GM12878 (cell line): ENCODE data around the gene PCK2. TPM values are rescaled to one million over a fixed set of nuclear protein-coding genes. Genes with fewer than 3 reads are reported as not detected.

Experiments
- ATAC-seq: fragments of 200-7000 bp; cut with Tn5 transposase; 3 replicates; pipeline ENCODE4 v1.9.1; 2020; ENCODE audit warnings: mild to moderate bottlenecking, moderate library complexity
- BruUV-seq: library from RNA; stranded (reverse); fragments of 400-500 nt; replicated peaks from 2 replicates; lab custom pipeline; 2021; lab: Mats Ljungman, UMichigan
- CTCF ChIA-PET: fragments of 300-600 bp; sonication (Branson Sonifier 250); formaldehyde crosslinking; extraction: SDS; loops from one replicate; lab custom pipeline; 2021; ENCODE audit warnings: inconsistent platforms; lab: Yijun Ruan, JAX
- POLR2A ChIA-PET: fragments of 350-600 bp; formaldehyde crosslinking; extraction: SDS; loops from one replicate; lab custom pipeline; 2021; ENCODE audit warnings: inconsistent platforms; lab: Charles Lee
- RAD21 ChIA-PET: fragments of 300-600 bp; sonication (Branson Sonifier 250); formaldehyde crosslinking; loops from one replicate; lab custom pipeline; 2023; ENCODE audit warnings: antibody characterized with exemption; ENCODE audit not compliant: unreplicated experiment; lab: Charles Lee
- SMC1A ChIA-PET: fragments of 300-600 bp; sonication (Branson Sonifier 250); formaldehyde crosslinking; loops from one replicate; lab custom pipeline; 2023; ENCODE audit not compliant: unreplicated experiment, uncharacterized antibody; lab: Charles Lee
- DNase-seq: peaks from one replicate; pipeline ENCODE4 v3.0.0-alpha.2; 2011; ENCODE audit warnings: low read depth, low spot score
- FAIRE-seq: peaks from 3 replicates; lab custom pipeline; 2011; peaks lifted over from hg19 to GRCh38; lab: Jason Lieb, UNC
- H2AFZ ChIP-seq: 2 replicates; pipeline ENCODE4 v1.6.0; 2011; ENCODE audit warnings: low read depth, low read length, control low read depth; ENCODE audit not compliant: control insufficient read depth
- H3K27ac ChIP-seq: 2 replicates; pipeline ENCODE4 v1.5.1; 2011; ENCODE audit warnings: control low read depth; ENCODE audit not compliant: control insufficient read depth, insufficient read depth
- H3K27me3 ChIP-seq, 2 experiments: replicated peaks in 1 of 2; 2 replicates each; pipeline versions ENCODE4 v1.6.0 to v1.6.1; 2011; ENCODE audit warnings: low read length in 1 of 2; ENCODE audit not compliant: control insufficient read depth in 2 of 2, insufficient read depth in 2 of 2
- H3K36me3 ChIP-seq, 2 experiments: 2 replicates each; pipeline ENCODE4 v1.5.1; 2011; ENCODE audit warnings: low read length in 1 of 2; ENCODE audit not compliant: control insufficient read depth in 2 of 2, insufficient read depth in 2 of 2
- H3K4me1 ChIP-seq: 2 replicates; pipeline ENCODE4 v1.6.1; 2011; ENCODE audit warnings: mild to moderate bottlenecking, low read length, moderate library complexity, mixed read lengths; ENCODE audit not compliant: control insufficient read depth, insufficient read depth
- H3K4me2 ChIP-seq: 2 replicates; pipeline ENCODE4 v1.6.0; 2011; ENCODE audit warnings: control low read depth; ENCODE audit not compliant: control insufficient read depth, insufficient read depth
- H3K4me3 ChIP-seq: fragments of 200-600 bp; sonication (generic); 2 replicates; pipeline ENCODE4 v1.5.1; 2016
- H3K79me2 ChIP-seq: 2 replicates; pipeline ENCODE4 v1.6.0; 2011; ENCODE audit warnings: low read length; ENCODE audit not compliant: control insufficient read depth, insufficient read depth
- H3K9ac ChIP-seq: 2 replicates; pipeline ENCODE4 v1.8.0; 2011; ENCODE audit warnings: low read length, control low read depth, mixed read lengths; ENCODE audit not compliant: control insufficient read depth, insufficient read depth
- H3K9me3 ChIP-seq: replicated peaks from 3 replicates; pipeline ENCODE4 v1.5.1; 2011; ENCODE audit warnings: mild to moderate bottlenecking, low read length; ENCODE audit not compliant: control insufficient read depth, insufficient read depth
- H4K20me1 ChIP-seq: 2 replicates; pipeline ENCODE4 v1.6.0; 2011; ENCODE audit not compliant: control insufficient read depth, insufficient read depth
- BHLHE40 ChIP-seq, 2 experiments: fragments of 450-650 bp in 1 of 2; IDR thresholded peaks; 2 replicates each; pipeline ENCODE4 v1.6.1; 2011 to 2017; ENCODE audit warnings: low read depth in 2 of 2, borderline replicate concordance in 1 of 2, improper control_type of control experiment in 1 of 2, low read length in 1 of 2, mild to moderate bottlenecking in 1 of 2
- DPF2 ChIP-seq: fragments of 450-650 bp; IDR thresholded peaks from 2 replicates; pipeline ENCODE4 v1.6.1; 2017; ENCODE audit warnings: mild to moderate bottlenecking
- ESRRA ChIP-seq: IDR thresholded peaks from 2 replicates; pipeline ENCODE4 v1.6.1; 2012; ENCODE audit warnings: mild to moderate bottlenecking, low read length, improper control_type of control experiment
- GATAD2B ChIP-seq: fragments of 450-650 bp; conservative IDR thresholded peaks from 2 replicates; pipeline ENCODE4 v1.6.1; 2017; ENCODE audit warnings: low read depth, mild to moderate bottlenecking, moderate library complexity
- HDGF ChIP-seq: fragments of 450-650 bp; IDR thresholded peaks from 2 replicates; pipeline ENCODE4 v1.6.1; 2016; ENCODE audit warnings: antibody characterized with exemption
- MXI1 ChIP-seq: fragments of 150-350 bp; IDR thresholded peaks from 2 replicates; pipeline ENCODE4 v1.6.1; 2011; ENCODE audit warnings: low read depth, mild to moderate bottlenecking, inconsistent platforms, low read length, improper control_type of control experiment
- NFIC ChIP-seq: IDR thresholded peaks from 2 replicates; pipeline ENCODE4 v1.6.1; 2012; ENCODE audit warnings: low read depth, mild to moderate bottlenecking, inconsistent platforms, low read length, moderate library complexity
- SIN3A ChIP-seq: IDR thresholded peaks from 2 replicates; pipeline ENCODE4 v1.6.1; 2012; ENCODE audit warnings: low read depth, low read length, improper control_type of control experiment
- SRF ChIP-seq, 2 experiments: IDR thresholded peaks; 2 replicates each; pipeline ENCODE4 v1.6.1; 2011; ENCODE audit warnings: low read depth in 2 of 2, low read length in 2 of 2, mild to moderate bottlenecking in 1 of 2, moderate library complexity in 1 of 2
- TCF3 ChIP-seq: IDR thresholded peaks from 2 replicates; pipeline ENCODE4 v1.6.1; 2012; ENCODE audit warnings: low read depth, mild to moderate bottlenecking, low read length, borderline replicate concordance; ENCODE audit not compliant: insufficient read depth
- ZBTB40 ChIP-seq: fragments of 450-650 bp; IDR thresholded peaks from 2 replicates; pipeline ENCODE4 v1.6.1; 2016; ENCODE audit warnings: mild to moderate bottlenecking, moderate library complexity, borderline replicate concordance
- ZNF384 ChIP-seq: IDR thresholded peaks from 2 replicates; pipeline ENCODE4 v1.6.1; 2012; ENCODE audit warnings: low read depth, mild to moderate bottlenecking, low read length, improper control_type of control experiment, borderline replicate concordance
- WGBS: methylation state at CpG from one replicate; pipeline ENCODE4 v1.1.6; 2016; ENCODE audit warnings: low lambda C conversion rate; ENCODE audit not compliant: insufficient replicate concordance, insufficient coverage; ENCODE audit errors: missing lambda C conversion rate; 5-methylcytosine and 5-hydroxymethylcytosine counted together
- in situ Hi-C: fragments of 300-500 bp; cut with MboI; formaldehyde crosslinking; loops from 9 replicates; pipeline ENCODE4 v1.14.3; 2018; ENCODE audit warnings: mixed read lengths
- intact Hi-C: fragments of 100-400 bp; cut with micrococcal nuclease; formaldehyde crosslinking; loops from one replicate; pipeline ENCODE4 v1.14.2; 2022; ENCODE audit not compliant: unreplicated experiment
- polyA plus RNA-seq, 11 experiments: library from polyadenylated mRNA; depleted of rRNA in 4 of 11; unstranded in 6 of 11; stranded (reverse) in 5 of 11; fragments of >200 nt; fragmentation: Nextera tagmentation in 4 of 11; fragmentation: Illumina TruSeq in 1 of 11; extraction: Ambion mirVana in 4 of 11; extraction: Trizol in 1 of 11; gene quantifications; 1 replicate in 1 of 11; 2 replicates in 10 of 11; pipeline versions ENCODE4 v1.2.1 to v1.2.3, GENCODE V29; 2011 to 2016; ENCODE audit warnings: inconsistent platforms in 2 of 11, missing spikeins in 2 of 11, low read depth in 1 of 11
- total RNA-seq, 4 experiments: library from RNA; depleted of rRNA in 3 of 4; stranded (reverse); fragments of >200 nt in 3 of 4; fragmentation: Illumina TruSeq in 1 of 4; extraction: Trizol in 1 of 4; gene quantifications; 2 replicates each; pipeline versions ENCODE4 v1.2.1 to v1.2.3, GENCODE V29; 2013 to 2021
- TF ChIP-seq, protein P1 (sequence below): fragments of 450-650 bp; IDR thresholded peaks from 2 replicates; pipeline ENCODE4 v1.6.1; 2017; ENCODE audit warnings: mild to moderate bottlenecking, moderate library complexity

The PCK2 gene
- total and polyA plus RNA-seq, 10 of the 15 experiments (the other 5 are each of a cell fraction or from before 2014, with no cell fraction given) = 6.6 to 110 (median 44.6) TPM

DNA sequence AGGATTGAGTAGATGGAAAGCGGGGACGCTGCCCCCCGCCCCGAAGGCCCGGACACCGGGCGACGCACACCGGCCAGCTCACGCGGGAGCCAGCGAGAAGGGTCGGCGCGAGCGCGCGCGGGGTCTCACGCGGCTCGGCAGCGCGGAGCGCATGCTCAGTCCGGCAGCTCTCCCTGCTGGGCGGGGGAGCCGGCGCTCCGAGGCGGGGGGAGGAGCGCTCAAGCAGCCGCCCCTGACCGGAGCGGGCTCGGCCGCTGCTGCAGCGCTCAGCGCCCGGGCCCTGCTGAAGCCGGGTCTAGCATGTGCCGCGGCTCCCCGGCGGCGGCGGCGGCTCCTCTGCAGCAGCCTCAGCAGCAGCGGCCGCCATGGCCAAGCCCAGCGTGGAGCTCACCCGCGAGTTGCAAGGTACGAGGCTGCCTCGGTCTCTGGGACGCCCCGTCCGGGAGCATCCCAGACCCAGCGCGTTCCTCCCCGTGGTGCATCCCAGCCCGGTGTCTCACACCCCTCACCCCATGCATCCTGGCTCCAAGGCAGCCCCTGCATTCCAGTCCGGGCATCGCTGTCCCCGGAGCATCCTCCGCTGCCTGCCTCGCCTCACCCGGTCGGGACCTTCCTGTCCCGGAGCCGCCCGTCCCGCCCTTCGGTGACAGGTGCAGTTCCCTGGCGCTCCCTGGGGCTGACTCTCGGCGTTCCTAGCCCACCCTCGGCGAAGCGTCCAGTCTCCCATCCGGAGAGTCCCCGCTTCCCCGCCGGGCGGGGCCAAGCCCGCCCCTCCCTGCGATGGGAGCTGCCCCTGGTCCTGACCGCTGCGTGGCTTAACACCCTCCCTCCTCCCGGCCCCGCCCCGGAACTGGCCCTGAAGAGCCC lies 42.1 kb upstream of the PCK2 start, which contains the start of gene CARMIL3:
Gene CARMIL3 (plus strand): TSS at position 221 of the 867 bp plus-strand sequence. CDS start 145 bp downstream, at position 366.
- in situ Hi-C loops (no loop called here), intact Hi-C loops (loop anchor here (2.0 kb wide), 1 partner anchor 37 kb away; no protein-coding TSS in a partner anchor)
- no peaks in the 10 kb centered on the region for H3K79me2 ChIP-seq
- H4K20me1 ChIP-seq = no peaks in the 10 kb centered on the region
- peak within 1 kb of the TSS; percentile 77 for H3K9ac ChIP-seq
- FAIRE-seq = no peak
- H3K4me1 ChIP-seq = peaks cover 23% of the 10 kb centered on the region
- ChIA-PET RAD21 (interaction anchor here (0.5 to 2.1 kb wide), 6 partner anchors 9 to 745 kb away, joined by 3 to 9 read pairs (median 5); partner anchors contain the start of genes BCL2L2, DCAF11 and NRL), CTCF (interaction anchor here (0.6 to 1.4 kb wide), 9 partner anchors 10 to 380 kb away, joined by 3 to 11 read pairs (median 3); partner anchors contain the start of gene IRF9), SMC1A (interaction anchor here (0.8 to 1.8 kb wide), 3 partner anchors 9 to 57 kb away, joined by 3 to 5 read pairs (median 4); no protein-coding TSS in a partner anchor), POLR2A (interaction anchor here (0.6 to 1.2 kb wide), 9 partner anchors 23 to 74 kb away, joined by 3 to 6 read pairs (median 3); no protein-coding TSS in a partner anchor)
- H3K27ac ChIP-seq = peak within 1 kb of the TSS; percentile 31; the same call in 1 of the 2 replicates
- H3K27me3 ChIP-seq = peaks cover 0 to 3% of the 10 kb centered on the region in 2 experiments; a peak in 1 of 4 replicates
- peak; percentile 93 for ATAC-seq
- H3K9me3 ChIP-seq = no peaks in the 10 kb centered on the region
- no TSS peak for BruUV-seq
- H3K4me3 ChIP-seq = peak within 1 kb of the TSS; percentile 74
- DNase-seq = no peak
- H3K4me2 ChIP-seq = peak within 1 kb of the TSS; percentile 99
- peak within 1 kb of the TSS; percentile 82 for H2AFZ ChIP-seq
- no peaks in the 10 kb centered on the region for H3K36me3 ChIP-seq
- 2% methylated on average over 77 of the region's 92 CpGs for WGBS
- TF ChIP-seq ZBTB40 (no peak), ESRRA (no peak), DPF2 (peak; percentile 65; the same call in 1 of the 2 replicates), GATAD2B (peak; percentile 71), ZNF384 (no peak), NFIC (no peak), HDGF (no peak), SRF (IDR thresholded peaks at IDR 0.05; ENCODE audit: low read depth in 2 of 2, low read length in 2 of 2) (no peak), MXI1 (peak; percentile 42; the same call in 1 of the 2 replicates), TCF3 (0 out of 2 replicates have a peak, but pooled peaks have one; percentile 19), BHLHE40 (IDR thresholded peaks at IDR 0.05; ENCODE audit: borderline replicate concordance in 1 of 2, low read depth in 2 of 2, low read length in 1 of 2) (peak in 1 of 2 experiments; percentile 56; a peak in 2 of 4 replicates), SIN3A (peak; percentile 81; the same call in 1 of the 2 replicates)
- TF ChIP-seq, protein P1, sequence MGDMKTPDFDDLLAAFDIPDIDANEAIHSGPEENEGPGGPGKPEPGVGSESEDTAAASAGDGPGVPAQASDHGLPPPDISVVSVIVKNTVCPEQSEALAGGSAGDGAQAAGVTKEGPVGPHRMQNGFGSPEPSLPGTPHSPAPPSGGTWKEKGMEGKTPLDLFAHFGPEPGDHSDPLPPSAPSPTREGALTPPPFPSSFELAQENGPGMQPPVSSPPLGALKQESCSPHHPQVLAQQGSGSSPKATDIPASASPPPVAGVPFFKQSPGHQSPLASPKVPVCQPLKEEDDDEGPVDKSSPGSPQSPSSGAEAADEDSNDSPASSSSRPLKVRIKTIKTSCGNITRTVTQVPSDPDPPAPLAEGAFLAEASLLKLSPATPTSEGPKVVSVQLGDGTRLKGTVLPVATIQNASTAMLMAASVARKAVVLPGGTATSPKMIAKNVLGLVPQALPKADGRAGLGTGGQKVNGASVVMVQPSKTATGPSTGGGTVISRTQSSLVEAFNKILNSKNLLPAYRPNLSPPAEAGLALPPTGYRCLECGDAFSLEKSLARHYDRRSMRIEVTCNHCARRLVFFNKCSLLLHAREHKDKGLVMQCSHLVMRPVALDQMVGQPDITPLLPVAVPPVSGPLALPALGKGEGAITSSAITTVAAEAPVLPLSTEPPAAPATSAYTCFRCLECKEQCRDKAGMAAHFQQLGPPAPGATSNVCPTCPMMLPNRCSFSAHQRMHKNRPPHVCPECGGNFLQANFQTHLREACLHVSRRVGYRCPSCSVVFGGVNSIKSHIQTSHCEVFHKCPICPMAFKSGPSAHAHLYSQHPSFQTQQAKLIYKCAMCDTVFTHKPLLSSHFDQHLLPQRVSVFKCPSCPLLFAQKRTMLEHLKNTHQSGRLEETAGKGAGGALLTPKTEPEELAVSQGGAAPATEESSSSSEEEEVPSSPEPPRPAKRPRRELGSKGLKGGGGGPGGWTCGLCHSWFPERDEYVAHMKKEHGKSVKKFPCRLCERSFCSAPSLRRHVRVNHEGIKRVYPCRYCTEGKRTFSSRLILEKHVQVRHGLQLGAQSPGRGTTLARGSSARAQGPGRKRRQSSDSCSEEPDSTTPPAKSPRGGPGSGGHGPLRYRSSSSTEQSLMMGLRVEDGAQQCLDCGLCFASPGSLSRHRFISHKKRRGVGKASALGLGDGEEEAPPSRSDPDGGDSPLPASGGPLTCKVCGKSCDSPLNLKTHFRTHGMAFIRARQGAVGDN = peak; percentile 46
